Measurements from ENCODE around the gene ERCC3.

GRCh38 chr2:127218812-127219170 is 75.2 kb downstream of the ERCC3 start:
- TF ChIP-seq ARHGAP35 (CRISPR knock-in tag; IDR thresholded peaks at IDR 0.05; ENCODE audit: borderline replicate concordance), result no peak
- TF ChIP-seq MYC (CRISPR knock-in tag; IDR thresholded peaks at IDR 0.05; ENCODE audit: borderline replicate concordance), result no peak
